GM23248 (cell line): ENCODE data around the gene LRIG1. TPM values are rescaled to one million over a fixed set of nuclear protein-coding genes. Genes with fewer than 3 reads are reported as not detected.

ENCODE experiments used
- DNase-seq: peaks from one replicate; pipeline ENCODE4 v3.0.0-alpha.2; 2015
- H2AFZ ChIP-seq: fragments of 200-600 bp; sonication (generic); 2 replicates; pipeline ENCODE4 v1.6.1; 2016; ENCODE audit warnings: antibody characterized with exemption
- H3F3A ChIP-seq: fragments of 200-600 bp; sonication (generic); 2 replicates; pipeline ENCODE4 v1.6.1; 2016; ENCODE audit warnings: mild to moderate bottlenecking, antibody characterized with exemption, mixed run types; ENCODE audit not compliant: insufficient read depth
- H3K27ac ChIP-seq: fragments of 200-600 bp; sonication (generic); 2 replicates; pipeline ENCODE4 v1.5.1; 2016; ENCODE audit warnings: mild to moderate bottlenecking
- H3K27me3 ChIP-seq: fragments of 200-600 bp; sonication (generic); replicated peaks from 2 replicates; pipeline ENCODE4 v1.6.1; 2016; ENCODE audit warnings: mild to moderate bottlenecking; ENCODE audit not compliant: insufficient read depth
- H3K36me3 ChIP-seq: fragments of 200-600 bp; sonication (generic); 2 replicates; pipeline ENCODE4 v1.6.1; 2016; ENCODE audit warnings: low read depth, mild to moderate bottlenecking
- H3K4me1 ChIP-seq: fragments of 200-600 bp; sonication (generic); 2 replicates; pipeline ENCODE4 v1.6.1; 2016; ENCODE audit warnings: mild to moderate bottlenecking; ENCODE audit not compliant: insufficient read depth
- H3K4me2 ChIP-seq: fragments of 200-600 bp; sonication (generic); one replicate; pipeline ENCODE4 v1.6.1; 2016; ENCODE audit warnings: mild to moderate bottlenecking; ENCODE audit not compliant: unreplicated experiment
- H3K4me3 ChIP-seq: fragments of 200-600 bp; sonication (generic); 2 replicates; pipeline ENCODE4 v1.5.1; 2016; ENCODE audit warnings: mild to moderate bottlenecking
- H3K79me2 ChIP-seq: fragments of 200-600 bp; sonication (generic); 2 replicates; pipeline ENCODE4 v1.6.1; 2016; ENCODE audit warnings: mild to moderate bottlenecking; ENCODE audit not compliant: insufficient read depth
- H3K9ac ChIP-seq: fragments of 200-600 bp; sonication (generic); 2 replicates; pipeline ENCODE4 v1.6.1; 2016; ENCODE audit warnings: mild to moderate bottlenecking
- H3K9me2 ChIP-seq: fragments of 200-600 bp; sonication (generic); 2 replicates; pipeline ENCODE4 v1.6.1; 2016; ENCODE audit warnings: mixed run types, mild to moderate bottlenecking, moderate library complexity; ENCODE audit not compliant: insufficient read depth
- H3K9me3 ChIP-seq: fragments of 200-600 bp; sonication (generic); one replicate; pipeline ENCODE4 v1.6.1; 2017; ENCODE audit warnings: low read depth
- H4K20me1 ChIP-seq: fragments of 200-600 bp; sonication (generic); 2 replicates; pipeline ENCODE4 v1.6.0; 2016; ENCODE audit not compliant: insufficient read depth
- EZH2 ChIP-seq: fragments of 200-600 bp; sonication (generic); IDR thresholded peaks from 2 replicates; pipeline ENCODE4 v1.6.1; 2018; ENCODE audit warnings: antibody characterized with exemption, mild to moderate bottlenecking; ENCODE audit not compliant: insufficient read depth, poor library complexity, severe bottlenecking
- EZH2phosphoT487 ChIP-seq: fragments of 200-600 bp; sonication (generic); IDR thresholded peaks from 2 replicates; pipeline ENCODE4 v1.6.1; 2018; ENCODE audit warnings: antibody characterized with exemption, moderate library complexity, mild to moderate bottlenecking, low read depth; ENCODE audit not compliant: insufficient read depth
- WGBS, 2 experiments: methylation state at CpG; one replicate each; pipeline ENCODE4 v1.1.6; 2015 to 2017; ENCODE audit warnings: low lambda C conversion rate in 2 of 2, low coverage in 1 of 2; ENCODE audit errors: missing lambda C conversion rate in 2 of 2; 5-methylcytosine and 5-hydroxymethylcytosine counted together
- in situ Hi-C: fragments of 300-500 bp; cut with MboI; formaldehyde crosslinking; loops from 2 replicates; pipeline ENCODE4 v1.15.0; 2020
- polyA plus RNA-seq: library from polyadenylated mRNA; unstranded; fragments of >200 nt; fragmentation: Nextera tagmentation; extraction: Ambion mirVana; gene quantifications from 2 replicates; pipeline ENCODE4 v1.2.1, GENCODE V29; 2016
- total RNA-seq: library from RNA; depleted of rRNA; stranded (reverse); fragments of >200 nt; shearing (Covaris generic); gene quantifications from 2 replicates; pipeline ENCODE4 v1.2.3, GENCODE V29; 2014

LRIG1 gene
- total and polyA plus RNA-seq, 2 experiments from 2014 or later = 3.1 to 6.5 TPM

DNA sequence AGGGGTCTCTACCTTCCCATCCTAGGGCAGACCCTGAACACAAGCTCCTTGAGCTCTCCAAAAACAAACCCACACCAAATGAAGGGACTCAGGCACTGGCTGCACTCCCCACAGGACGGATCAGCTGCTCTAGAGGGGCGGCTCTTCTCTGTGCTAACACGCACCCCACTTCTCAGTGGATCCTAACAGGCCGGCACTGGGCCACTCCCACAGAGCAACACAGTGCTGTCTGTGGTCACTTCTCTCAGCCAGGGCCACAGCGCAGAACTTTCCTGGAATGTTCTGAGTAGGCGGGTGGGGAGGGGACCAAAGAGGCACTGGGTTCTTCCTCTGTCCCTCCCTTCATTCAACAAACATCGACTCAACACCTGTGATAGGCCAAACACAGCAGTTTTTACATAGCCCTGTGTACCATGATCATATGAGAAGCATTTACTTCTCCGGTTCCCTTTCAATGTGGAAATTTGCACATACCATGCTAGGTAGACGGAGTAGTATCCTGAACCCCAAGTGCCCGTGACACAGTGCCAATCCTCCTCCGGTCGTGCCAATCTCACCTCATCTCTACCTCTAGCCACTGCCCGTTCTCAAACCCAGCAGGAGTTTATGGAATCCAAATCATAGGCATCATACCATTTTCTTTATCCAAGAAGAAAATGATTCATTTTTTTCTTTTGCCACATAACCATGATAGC lies 98.1 kb downstream of the LRIG1 start:
- Histone ChIP-seq H3K4me3 (no peak overlapping the region), H3K36me3 (no peaks in the 10 kb centered on the region), H3K9me3 (no peaks in the 10 kb centered on the region), H3K27me3 (no peaks in the 10 kb centered on the region), H4K20me1 (no peaks in the 10 kb centered on the region), H3F3A (peaks cover 6% of the 10 kb centered on the region; the same call in 1 of the 2 replicates), H3K9me2 (no peaks in the 10 kb centered on the region), H3K4me2 (peak overlapping the region; percentile 26), H3K4me1 (peaks cover 26% of the 10 kb centered on the region), H3K79me2 (no peaks in the 10 kb centered on the region), H2AFZ (0 out of 2 replicates have a peak overlapping the region, but pooled peaks have one; percentile 15), H3K9ac (peak overlapping the region; percentile 41; the same call in 1 of the 2 replicates), H3K27ac (peak overlapping the region; percentile 26; the same call in 1 of the 2 replicates)
- no peak for TF ChIP-seq EZH2phosphoT487
- TF ChIP-seq EZH2 = no peak
- WGBS, 2 experiments = 68 to 71% methylated on average over 13 of the region's 13 CpGs
- in situ Hi-C loops = loop anchor here (10.0 kb wide), 1 partner anchor 412 kb away; no protein-coding TSS in a partner anchor
- peak; percentile 50 for DNase-seq

DNA sequence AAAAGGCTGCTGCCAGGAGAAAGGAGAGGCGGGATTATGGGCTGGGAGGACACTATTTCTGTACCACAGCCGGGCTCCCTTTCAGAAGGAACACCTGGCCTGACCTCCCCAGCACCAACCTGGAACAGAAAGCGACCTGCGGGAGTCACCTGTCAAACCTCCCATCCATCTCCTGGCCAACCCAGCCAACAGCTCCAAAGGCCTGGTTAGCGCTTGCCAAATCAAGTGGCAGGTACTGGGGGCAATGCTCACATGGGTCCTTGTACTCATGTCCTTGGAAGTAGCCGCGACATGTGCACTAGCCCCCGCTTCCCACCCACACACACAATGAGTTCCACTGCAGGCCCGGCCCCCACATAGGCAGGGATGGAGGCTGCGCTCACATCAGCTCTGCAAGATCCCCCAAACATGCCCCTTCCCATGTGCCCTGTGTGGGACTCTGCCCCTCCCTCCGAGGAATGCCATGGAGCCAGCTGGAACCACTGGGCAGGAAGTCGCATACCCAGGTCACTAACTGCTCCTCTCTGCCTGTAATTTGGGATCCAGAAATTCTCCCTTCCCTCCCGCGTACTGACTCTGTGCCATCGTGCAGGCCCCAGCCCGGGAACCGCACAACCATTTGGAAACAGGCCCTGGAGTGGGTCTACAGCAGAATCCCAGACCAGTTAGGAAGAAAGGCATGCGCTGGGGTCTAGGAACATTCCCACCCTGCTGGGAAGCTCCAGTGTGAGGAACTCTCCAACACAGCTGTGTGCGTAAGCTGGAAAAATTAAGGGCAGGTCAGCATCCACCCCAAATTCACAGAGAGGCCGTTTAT lies 98.9 kb downstream of the LRIG1 start:
- Histone ChIP-seq H2AFZ (no peak overlapping the region), H4K20me1 (no peaks in the 10 kb centered on the region), H3K9me3 (no peaks in the 10 kb centered on the region), H3K36me3 (no peaks in the 10 kb centered on the region), H3K4me2 (no peak overlapping the region), H3K9me2 (no peaks in the 10 kb centered on the region), H3K79me2 (no peaks in the 10 kb centered on the region), H3K27ac (no peak overlapping the region), H3K27me3 (no peaks in the 10 kb centered on the region), H3F3A (peaks cover 6% of the 10 kb centered on the region; the same call in 1 of the 2 replicates), H3K9ac (no peak overlapping the region), H3K4me3 (no peak overlapping the region), H3K4me1 (peaks cover 26% of the 10 kb centered on the region)
- in situ Hi-C loops = loop anchor here (10.0 kb wide), 1 partner anchor 413 kb away; no protein-coding TSS in a partner anchor
- WGBS, 2 experiments = 78 to 79% methylated on average over 20 of the region's 20 CpGs
- TF ChIP-seq EZH2phosphoT487 (no peak), EZH2 (no peak)
- no peak for DNase-seq

DNA sequence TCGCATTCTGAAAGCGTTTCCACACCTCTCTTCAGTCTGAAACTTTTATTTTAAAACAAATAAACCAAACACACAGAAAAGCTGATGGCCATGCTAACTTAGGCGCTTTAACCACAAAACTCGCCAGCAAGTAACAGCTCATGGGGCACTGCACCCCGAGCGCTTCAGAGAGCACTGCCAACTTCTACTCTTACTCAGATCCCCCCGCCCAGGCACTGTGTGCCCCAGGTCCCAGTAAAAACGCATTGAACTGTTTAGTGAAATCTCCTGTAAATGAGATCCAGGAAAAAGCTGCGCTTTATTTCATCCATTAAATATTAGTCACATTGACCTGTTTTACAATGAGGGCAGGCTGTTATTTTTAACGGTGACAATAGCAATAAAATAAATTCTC lies 99.7 kb downstream of the LRIG1 start:
- no peaks in the 10 kb centered on the region for H4K20me1 ChIP-seq
- 78% methylated on average over 9 to 10 of the region's 10 CpGs for WGBS, 2 experiments
- in situ Hi-C loops = loop anchor here (10.0 kb wide), 1 partner anchor 414 kb away; no protein-coding TSS in a partner anchor
- no peaks in the 10 kb centered on the region for H3K9me3 ChIP-seq
- no peaks in the 10 kb centered on the region for H3K27me3 ChIP-seq
- no peaks in the 10 kb centered on the region for H3K79me2 ChIP-seq
- TF ChIP-seq EZH2 (no peak), EZH2phosphoT487 (no peak)
- H2AFZ ChIP-seq = no peak overlapping the region
- peaks cover 22% of the 10 kb centered on the region for H3K4me1 ChIP-seq
- H3K27ac ChIP-seq = no peak overlapping the region
- H3K4me2 ChIP-seq = no peak overlapping the region
- H3K4me3 ChIP-seq = no peak overlapping the region
- no peak for DNase-seq
- no peak overlapping the region for H3K9ac ChIP-seq
- no peaks in the 10 kb centered on the region for H3K9me2 ChIP-seq
- no peaks in the 10 kb centered on the region for H3K36me3 ChIP-seq
- peaks cover 4% of the 10 kb centered on the region; the same call in 1 of the 2 replicates for H3F3A ChIP-seq

DNA sequence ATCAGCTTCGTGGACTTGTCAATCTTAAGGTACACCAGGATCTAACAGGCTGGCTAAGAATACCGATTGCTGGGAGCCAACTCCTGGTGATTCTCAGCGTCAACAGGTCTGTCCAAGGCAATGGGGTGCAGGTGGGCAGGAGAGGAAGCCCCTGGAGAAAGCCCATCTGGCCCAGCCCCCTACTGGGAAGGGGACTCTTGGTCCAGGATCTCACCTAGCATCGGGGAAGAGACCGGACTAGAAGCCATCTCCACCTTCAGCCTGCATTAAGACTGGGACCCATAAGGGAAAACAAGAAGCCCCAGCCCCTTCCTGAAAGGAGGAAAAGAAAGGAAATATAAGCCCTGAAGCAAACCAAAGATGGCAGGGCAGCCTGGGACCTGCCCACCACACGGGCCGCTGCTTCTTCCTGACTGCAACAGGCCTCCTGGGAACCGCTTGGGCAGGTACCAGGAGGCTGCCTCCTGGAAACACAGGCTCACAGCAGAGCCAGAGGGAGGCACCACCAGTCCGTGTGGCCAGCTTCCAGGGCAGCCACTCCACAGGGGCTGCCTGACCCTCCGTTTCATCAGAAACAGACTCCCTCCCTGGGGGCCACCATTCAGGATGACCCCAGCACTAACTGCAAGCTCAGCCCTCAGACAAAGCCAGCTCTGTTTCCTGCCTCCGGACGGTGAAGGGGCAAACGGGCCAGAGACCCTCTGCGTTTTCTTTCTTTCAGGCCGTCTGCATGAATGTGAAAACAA lies 100.2 kb downstream of the LRIG1 start:
- no peak overlapping the region for H3K4me2 ChIP-seq
- no peaks in the 10 kb centered on the region for H3K9me3 ChIP-seq
- H3K27ac ChIP-seq = no peak overlapping the region
- in situ Hi-C loops = loop anchor here (10.0 kb wide), 1 partner anchor 414 kb away; no protein-coding TSS in a partner anchor
- H3K9ac ChIP-seq = no peak overlapping the region
- no peaks in the 10 kb centered on the region for H3K9me2 ChIP-seq
- TF ChIP-seq EZH2phosphoT487 (no peak), EZH2 (no peak)
- 88 to 94% methylated on average over 15 of the region's 15 CpGs for WGBS, 2 experiments
- peaks cover 17% of the 10 kb centered on the region for H3K4me1 ChIP-seq
- H3K36me3 ChIP-seq = no peaks in the 10 kb centered on the region
- H3K4me3 ChIP-seq = no peak overlapping the region
- no peaks in the 10 kb centered on the region for H4K20me1 ChIP-seq
- H2AFZ ChIP-seq = no peak overlapping the region
- no peaks in the 10 kb centered on the region for H3K27me3 ChIP-seq
- no peaks in the 10 kb centered on the region for H3F3A ChIP-seq
- no peak for DNase-seq
- no peaks in the 10 kb centered on the region for H3K79me2 ChIP-seq
